ENCODE results near the gene CD14.

DNA sequence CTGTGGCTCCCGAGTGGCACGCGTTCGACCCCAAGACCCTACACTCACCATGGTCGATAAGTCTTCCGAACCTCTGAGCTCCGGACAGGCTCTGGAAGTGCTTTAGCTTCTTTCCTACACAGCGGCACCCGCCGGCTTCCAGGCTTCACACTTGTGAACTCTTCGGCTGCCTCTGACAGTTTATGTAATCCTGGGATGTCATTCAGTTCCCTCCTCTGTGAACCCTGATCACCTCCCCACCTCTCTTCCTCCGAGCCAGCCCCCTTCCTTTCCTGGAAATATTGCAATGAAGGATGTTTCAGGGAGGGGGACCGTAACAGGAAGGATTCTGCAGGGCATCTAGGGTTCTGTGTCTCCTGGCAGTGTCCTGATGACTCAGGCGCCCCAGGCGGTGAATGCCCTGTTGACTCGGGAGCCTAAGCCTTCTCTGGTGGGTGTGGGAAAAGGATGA lies at the start of gene CD14:
- TF ChIP-seq, protein P1, sequence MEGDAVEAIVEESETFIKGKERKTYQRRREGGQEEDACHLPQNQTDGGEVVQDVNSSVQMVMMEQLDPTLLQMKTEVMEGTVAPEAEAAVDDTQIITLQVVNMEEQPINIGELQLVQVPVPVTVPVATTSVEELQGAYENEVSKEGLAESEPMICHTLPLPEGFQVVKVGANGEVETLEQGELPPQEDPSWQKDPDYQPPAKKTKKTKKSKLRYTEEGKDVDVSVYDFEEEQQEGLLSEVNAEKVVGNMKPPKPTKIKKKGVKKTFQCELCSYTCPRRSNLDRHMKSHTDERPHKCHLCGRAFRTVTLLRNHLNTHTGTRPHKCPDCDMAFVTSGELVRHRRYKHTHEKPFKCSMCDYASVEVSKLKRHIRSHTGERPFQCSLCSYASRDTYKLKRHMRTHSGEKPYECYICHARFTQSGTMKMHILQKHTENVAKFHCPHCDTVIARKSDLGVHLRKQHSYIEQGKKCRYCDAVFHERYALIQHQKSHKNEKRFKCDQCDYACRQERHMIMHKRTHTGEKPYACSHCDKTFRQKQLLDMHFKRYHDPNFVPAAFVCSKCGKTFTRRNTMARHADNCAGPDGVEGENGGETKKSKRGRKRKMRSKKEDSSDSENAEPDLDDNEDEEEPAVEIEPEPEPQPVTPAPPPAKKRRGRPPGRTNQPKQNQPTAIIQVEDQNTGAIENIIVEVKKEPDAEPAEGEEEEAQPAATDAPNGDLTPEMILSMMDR (conservative IDR thresholded peaks at IDR 0.05; ENCODE audit: low read depth, low read length) = no peak
- TF ChIP-seq EZH2 (IDR thresholded peaks at IDR 0.05; ENCODE audit: low read length, unreplicated experiment) = no peak
